ENCODE measurements around the gene SLC2A8.

SLC2A8 gene

DNA sequence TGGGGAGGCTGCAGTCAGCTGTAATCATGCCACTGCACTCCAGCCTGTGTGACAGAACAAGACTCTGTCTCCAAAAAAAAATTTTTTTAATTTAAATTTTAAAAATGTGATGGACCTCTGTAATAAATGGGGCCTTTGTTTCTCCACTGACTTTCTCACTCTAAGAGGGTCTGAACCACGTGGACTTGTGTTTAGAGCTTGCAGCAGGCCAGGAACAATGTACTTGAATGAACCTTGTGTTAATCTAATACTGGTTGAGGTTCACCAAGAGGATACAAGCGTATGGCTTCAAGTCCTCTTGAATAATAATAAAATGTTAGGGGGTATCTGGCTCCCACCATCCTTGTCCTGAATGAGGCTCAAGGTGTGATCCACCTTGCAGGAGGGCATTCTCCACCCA lies 14.4 kb upstream of the SLC2A8 start:
- DNase-seq: no peak

DNA sequence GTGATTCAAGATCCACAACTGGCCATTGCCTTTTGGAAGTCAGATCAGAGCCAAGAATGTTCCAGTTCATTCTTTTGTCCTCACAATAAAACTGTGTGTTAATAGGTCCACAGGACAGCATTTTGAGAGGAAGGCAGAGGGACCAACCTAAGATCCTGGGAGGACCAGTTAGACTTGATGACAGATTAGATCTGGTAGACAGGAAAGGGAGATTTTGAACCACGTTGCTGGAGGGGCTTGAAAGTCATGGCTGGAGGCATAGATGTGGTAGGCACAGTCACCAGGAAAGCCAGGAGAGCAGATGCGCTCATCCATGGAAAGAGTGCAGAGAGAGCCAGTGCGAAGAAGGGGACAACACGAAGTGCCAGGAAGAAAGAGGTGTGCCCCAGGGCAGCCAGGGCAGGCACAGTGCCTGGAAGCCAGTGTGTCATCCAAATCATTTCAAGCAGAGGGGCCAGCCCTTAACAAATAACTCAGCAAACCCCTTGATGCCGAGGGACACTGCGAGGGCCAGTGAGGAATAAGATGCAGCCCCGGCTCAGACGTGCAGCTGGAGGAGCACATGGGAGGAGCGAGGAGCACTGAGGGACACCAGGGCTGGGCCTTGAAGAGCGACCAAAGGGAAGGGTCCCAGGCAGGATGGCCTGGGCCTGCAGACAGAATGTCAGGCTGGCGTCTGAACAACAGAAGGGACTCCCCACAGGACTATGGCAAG lies 12.8 kb upstream of the SLC2A8 start:
- no peak for DNase-seq

DNA sequence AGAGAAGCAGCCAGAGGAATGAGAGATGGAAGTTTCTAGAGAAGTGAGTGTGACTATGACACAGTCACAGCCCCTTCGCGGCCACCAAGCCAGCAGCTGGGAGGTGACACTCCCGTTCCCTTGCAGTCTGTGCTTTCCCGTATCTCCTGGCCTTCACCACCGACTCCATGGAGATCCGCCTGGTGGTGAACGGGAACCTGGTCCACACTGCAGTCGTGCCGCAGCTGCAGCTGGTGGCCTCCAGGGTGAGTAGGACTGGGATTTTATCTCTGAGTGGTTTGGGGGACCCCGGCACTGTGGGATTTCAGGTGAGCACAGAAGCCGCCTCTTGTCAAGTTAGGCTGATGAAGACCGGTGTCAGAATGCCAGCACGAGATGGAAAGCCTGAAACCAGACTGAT lies 12.1 kb upstream of the SLC2A8 start:
- DNase-seq: no peak

DNA sequence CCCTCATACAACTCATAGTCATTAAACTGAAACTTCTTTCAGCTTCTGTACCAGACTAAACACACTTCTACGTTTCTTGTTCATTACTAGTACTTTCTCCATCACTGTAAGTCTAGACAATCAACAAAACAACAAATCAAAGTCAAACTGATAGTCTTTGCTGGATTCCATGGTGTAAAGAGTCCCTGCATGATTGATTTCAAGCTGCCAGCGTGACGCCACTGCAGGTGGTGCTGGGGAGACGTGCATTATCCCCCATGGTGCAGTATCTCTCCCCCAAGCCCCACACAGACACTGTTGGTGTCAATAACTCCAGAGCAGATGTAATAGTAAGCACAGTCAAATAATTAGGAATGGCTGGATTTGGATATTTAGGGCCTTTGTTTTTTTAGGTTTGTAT lies 10.7 kb upstream of the SLC2A8 start:
- no peak for DNase-seq

DNA sequence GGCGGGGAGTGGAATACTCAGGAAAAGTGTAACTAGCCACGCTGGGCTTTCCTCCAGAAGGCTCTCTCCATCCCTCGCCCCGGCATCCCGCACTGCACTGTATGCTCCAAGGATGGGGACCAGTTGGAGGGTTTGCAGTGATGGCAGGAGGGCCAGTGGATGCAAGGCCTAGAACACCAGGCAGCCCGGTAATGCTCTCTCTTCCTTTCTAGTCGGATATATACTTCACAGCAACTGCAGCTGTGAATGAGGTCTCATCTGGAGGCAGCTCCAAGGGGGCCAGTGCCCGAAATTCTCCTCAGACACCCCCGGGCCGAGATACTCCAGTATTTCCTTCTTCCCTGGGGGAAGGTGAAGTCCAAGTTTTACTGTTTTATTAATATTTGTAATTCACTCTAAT lies 10.0 kb upstream of the SLC2A8 start:
- DNase-seq: no peak

DNA sequence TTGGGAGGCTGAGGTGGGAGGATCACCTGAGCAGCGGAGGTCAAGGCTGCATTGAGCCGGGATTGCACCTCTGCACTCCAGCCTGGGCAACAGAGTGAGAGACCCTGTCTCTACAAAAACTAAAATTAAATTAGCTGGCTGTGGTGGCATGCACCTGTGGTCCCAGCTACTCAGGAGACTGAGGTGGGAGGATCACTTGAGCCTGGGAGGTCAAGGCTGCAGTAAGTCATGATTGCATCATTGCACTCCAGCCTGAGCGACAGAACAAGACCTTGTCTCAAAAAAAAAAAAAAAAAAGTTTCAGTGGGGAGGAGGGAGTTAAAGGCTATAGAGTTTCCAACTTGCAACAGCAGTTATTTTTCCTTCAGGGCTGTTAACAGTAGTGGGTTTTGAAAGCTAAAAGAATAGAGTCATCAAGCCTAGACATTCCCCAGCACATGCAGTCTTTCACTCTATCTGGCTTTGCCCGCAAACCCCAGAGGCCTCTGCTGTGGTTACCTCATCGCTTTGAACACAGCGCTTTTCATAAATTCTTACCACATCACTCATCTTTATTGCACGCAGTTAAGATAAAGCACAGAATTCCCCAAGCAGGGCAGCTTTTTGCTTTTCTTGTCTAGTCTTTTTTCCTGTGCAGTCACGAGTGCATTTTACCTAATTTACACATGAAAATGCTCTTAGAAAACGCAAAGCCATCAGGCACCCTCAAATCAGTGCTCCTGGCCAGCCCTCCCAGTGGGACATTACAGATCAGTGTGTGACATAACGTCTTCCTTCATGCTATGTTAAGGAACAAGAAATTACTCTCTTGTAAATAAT lies 8.7 kb upstream of the SLC2A8 start:
- peak; percentile 39 for DNase-seq

DNA sequence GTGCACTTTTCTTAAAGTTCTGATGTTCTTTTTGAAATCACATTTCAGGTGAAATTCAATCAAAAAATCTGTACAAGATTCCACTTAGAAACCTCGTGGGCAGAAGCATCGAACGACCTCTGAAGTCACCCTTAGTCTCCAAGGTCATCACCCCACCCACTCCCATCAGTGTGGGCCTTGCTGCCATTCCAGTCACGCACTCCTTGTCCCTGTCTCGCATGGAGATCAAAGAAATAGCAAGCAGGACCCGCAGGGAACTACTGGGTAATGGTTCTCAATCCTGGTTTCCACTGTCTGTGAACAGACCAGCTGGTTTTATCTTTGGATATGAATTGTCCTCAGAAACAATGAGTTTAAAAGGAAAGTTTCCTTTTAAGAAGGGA lies 8.1 kb upstream of the SLC2A8 start:
- peak; percentile 18 for DNase-seq

DNA sequence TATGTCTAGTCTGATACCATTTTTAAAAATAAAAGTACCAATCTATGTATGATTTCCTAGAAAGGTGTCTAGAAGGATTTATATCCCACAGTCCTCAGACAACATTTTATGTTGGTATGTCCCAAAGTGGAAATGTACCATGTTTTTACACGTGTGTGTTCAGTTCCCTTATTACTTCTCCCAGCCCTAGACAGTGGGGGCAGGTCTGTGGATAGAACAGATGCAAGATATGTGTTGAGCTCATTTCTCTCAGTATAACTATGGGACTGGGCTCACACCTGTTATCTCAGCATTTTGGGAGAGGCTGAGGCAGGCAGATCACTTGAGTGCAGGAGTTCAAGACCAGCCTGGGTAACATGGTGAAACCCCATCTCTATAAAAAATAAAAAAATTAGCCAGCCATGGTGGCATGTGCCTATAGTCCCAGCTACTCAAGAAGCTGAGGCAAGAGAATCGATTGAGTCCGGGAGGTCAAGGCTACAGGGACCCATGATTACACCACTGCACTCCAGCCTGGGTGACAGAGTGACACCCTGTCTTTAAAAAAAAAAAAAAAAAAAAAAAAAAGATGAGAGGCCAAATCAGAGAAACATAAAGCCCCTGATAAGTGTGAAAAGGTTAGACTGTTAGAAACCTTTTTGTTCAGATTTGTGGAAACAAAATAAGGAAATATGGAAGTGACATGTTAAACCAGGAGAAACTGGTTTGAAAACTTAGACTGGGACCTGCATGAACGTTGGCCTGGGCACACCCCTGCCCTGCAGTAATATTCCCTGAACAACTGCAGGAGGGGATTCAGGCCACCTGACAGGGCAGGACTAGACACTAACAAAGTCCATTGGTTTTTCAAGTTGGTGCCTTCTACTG lies 7.4 kb upstream of the SLC2A8 start:
- DNase-seq: no peak

DNA sequence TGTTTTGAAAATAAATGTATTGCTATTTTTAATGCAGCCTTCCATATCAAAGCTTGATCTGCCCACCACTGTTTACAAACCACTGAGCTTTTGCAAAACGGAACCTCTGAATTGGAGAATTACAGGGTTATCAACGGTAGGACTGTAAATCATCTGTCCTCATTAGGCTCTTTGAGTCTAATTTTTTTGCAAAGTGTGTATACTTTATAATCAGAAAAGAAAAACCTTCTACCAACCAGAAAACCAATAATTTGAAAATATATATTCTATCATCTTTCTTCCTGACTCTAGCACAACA lies 6.8 kb upstream of the SLC2A8 start:
- DNase-seq: no peak

DNA sequence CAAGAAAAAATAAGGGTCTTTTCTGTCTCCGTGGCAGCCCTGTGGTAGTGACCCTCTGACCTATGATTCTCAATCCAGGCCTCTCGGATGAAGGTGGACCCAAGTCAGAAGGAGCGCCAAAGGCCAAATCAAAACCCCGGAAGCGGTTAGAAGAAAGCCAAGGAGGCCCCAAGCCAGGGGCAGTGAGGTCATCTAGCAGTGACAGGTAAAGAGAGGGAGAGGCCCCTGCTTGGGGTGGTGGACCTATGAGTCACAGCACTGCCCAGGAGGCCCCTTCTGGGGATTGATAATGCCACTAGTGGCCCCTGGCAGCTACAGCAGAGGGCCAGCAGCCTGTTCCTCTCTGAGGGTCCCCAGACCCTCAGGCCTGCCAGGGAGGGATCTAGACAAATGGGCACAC lies 6.4 kb upstream of the SLC2A8 start:
- DNase-seq: no peak

DNA sequence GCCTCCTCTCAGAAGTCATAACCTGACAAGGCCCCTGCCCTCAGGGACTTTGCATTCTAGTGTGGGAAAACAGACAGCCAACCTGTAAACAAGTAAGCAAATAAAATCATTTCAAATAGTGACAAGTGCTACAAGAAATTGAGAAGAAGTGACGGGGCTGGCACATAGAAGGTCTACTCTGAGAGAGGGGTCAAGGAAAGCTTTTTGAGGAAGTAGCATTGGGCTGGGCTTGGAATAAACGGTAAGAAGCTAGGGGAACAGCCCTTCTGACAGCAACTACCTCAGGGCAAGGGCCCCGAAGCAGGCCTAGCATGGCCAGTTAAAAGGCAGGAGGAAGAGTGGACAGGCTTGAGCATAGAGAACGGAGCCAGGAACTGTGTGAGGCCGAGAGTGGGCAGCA lies 4.8 kb upstream of the SLC2A8 start:
- DNase-seq: no peak

DNA sequence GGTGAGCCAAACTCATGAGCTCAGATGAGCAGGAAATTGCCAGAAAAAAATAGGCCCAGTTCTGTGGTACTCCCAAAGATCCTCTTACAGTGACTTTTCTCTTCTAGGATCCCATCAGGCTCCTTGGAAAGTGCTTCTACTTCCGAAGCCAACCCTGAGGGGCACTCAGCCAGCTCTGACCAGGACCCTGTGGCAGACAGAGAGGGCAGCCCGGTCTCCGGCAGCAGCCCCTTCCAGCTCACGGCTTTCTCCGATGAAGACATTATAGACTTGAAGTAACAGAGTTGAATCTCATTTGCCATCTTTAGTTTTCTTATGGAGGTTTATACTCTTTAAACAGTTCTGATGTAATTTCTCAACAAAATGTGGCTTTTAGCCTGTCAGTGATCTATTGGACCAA lies 4.0 kb upstream of the SLC2A8 start:
- no peak for DNase-seq

DNA sequence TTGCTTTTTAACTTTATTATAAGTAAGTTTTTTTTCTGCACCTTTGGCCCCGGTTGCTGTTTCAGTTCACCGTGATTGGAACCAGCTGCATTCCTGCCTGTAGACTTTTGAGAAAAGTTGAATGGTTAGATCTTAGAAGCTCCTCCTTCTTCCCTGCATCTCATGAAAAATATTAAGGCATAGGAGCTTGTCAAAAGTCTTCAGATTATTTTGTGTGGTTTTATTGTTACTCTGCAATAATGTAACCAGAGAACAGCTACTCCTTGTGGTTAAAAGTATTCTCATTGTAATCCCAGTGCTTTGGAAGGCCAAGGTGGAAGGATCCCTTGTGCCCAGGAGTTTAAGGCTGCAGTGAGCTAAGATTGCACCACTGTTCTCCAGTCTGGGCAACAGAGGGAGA lies 3.3 kb upstream of the SLC2A8 start:
- DNase-seq: no peak

DNA sequence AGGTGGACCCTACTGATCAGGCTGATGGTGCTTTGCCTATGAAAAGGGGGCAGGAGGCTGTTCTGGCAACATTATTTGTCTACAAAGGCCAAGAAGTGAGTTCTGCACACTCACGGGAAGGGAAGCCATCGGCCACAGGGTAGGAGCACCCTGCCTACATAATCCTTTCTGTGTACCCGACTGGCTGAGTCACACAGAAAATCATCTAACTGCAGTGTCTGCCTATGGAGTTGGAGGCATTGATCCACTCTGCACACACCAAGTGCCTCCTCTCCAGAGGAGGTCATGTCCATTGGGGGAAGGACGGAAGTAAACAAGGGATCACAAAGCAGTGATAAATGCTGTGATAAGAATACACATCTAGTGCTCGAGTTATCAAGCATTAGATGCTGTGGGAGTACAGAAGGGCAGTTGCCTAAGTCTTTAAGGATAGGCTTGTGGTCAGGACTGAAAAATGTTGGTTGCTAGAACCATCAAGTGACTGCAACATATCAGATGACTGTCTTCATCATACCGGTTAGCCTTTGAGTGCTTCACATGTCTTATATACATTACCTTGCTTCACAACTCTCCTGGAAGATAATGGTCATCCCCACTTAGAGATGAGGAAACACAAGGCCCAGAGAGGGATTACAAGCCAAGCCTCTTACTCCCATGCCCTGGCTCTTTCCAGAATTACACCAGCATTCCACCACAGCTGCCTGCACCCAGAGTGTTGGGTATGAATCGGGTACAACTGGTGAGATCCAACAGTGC lies 1.3 kb upstream of the SLC2A8 start:
- DNase-seq: no peak

DNA sequence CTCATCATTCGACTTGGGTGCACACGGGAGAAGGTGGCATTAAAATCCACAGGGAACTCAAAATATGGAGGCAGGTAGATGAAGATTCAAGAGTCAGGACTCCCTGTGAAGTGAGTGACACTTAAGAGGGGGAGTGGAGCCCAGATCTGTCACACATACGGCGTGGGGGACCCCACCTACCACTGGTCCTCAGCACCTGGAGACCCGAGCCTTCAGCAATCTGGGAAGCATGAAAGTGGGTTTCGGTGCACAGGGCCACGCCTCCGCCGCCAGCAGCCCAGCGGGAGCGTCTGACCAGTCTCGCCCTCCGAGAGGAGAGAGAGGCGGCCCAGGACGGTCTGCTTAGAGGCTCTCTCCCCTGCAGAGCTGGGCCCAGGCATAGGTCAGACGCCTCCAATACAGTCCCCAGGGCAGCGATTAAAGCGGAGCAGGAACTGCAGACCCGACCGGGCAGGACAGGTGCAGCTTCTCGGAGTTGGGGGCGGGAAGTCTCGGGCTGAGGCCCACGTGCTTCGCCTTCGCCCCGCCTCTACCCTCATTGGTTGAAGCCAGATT lies 639 bp upstream of the SLC2A8 start:
- no peak for DNase-seq

DNA sequence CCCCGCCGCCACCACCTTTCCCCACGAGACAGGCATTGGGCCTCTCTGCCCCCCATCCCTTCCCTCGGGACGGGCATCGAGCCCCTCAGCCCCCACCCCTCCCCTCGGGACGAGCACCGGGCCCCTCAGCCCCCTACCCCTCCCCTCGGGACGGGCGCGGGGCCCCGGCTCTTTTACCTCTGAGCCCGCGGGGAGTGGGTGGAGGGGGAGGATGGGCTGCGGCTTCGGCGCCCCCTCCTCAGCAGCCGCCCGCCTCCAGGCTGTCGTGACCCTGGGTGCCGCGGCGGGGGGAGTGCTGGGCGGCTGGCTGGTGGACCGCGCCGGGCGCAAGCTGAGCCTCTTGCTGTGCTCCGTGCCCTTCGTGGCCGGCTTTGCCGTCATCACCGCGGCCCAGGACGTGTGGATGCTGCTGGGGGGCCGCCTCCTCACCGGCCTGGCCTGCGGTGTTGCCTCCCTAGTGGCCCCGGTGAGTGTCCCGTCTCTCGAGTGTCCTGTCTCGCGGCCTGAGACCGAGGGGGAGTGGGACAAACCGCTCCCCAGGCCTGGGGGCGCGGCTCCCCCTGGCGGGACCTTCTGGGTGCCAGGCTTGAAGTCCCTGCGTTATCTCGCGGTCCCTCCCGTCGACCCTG lies 791 bp downstream of the SLC2A8 start:
- DNase-seq: peak; percentile 72

DNA sequence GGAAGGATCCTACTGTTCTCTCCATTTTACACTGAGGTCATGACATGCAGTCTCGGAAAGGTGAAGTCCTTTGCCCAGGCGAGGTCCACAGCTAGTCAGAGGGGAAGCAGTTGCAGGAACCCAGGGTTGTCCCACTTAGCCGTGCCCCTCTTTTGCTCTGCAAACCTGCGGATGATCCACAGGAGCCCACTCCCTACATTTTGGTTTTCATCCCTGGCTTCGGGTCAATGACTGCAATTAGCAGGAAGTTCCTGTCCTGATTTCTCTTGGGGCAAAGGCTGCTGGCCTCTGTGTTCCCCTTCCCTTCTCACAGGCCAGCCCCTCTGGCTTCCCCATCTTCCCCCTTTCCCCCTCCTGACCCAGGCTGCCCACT lies 1.3 kb downstream of the SLC2A8 start:
- no peak for DNase-seq

DNA sequence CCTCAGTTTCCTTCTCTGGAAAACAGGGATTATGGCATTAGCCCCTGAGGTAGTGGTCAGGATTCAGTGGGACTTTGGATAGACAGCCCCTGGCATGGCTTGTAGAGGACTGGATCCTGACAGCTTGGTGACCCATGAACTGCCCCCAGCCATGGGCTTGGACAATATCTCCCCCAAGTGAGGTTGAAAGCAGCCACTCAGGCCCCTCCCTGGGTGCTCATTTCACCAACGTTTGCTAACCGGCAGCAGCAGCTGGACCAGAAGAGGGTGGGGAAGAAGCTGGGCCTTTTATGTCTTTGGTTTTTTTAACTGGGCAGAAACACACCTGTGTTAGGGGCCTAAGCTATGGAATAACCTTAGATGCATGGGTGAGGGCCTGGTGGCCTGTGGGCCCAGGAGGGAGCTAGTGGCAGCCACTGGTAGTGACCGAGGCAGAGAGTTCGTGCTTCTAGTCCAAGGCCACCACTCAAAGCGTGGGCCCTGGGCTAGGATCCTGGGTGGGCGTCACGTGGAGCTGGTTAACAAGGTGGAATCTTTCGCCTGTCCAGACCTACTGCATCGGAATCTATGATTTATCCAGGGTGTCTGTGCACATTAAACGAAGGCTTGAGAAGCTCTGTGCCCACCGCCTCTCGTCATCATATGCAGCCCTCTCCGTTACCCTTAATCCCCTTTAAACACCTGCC lies 1.9 kb downstream of the SLC2A8 start:
- DNase-seq: no peak

DNA sequence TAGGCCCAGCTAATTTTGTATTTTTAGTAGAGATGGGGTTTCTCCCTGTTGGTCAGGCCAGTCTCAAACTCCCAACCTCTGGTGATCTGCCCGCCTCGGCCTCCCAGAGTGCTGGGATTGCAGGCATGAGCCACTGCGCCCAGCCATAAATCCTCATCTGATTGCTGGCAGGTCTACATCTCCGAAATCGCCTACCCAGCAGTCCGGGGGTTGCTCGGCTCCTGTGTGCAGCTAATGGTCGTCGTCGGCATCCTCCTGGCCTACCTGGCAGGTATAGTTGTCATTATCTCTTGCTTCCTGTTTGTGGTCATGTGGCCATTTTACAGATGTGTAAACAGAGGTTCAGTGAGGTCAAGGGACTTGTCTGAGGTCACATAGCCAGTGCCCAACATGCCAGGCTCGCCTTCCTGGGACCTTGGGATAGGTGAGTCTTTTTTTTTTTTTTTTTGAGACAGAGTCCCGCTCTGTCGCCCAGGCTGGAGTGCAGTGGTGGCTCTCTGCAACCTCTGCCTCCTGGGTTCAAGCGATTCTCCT lies 2.8 kb downstream of the SLC2A8 start:
- no peak for DNase-seq

DNA sequence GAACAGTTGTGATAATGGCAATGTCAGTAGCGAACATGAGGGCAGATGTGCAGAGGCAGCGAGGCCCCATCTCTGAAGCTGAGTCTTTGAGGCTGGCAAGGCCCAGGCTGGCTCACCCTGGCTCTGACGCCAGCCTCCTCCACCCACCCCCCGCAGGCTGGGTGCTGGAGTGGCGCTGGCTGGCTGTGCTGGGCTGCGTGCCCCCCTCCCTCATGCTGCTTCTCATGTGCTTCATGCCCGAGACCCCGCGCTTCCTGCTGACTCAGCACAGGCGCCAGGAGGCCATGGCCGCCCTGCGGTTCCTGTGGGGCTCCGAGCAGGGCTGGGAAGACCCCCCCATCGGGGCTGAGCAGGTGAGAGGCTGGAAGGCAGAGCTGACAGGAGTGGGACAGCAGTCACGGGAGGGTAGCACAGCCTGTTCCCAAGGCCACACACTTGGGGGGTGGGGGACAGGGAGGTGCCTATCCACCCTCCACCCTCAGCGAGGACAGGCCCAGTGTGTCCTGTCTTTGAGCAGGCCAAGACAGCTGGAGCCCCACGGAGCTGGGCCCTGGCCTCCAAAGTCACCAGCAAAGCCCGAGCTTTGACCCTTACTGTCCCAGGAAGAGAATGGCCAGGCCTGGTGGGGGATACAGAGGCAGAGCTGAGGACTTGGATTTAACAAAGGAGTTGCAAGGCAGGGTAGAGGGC lies 5.6 kb downstream of the SLC2A8 start:
- no peak for DNase-seq

Data from retina (tissue), 1 donor.